Stomach (tissue), 9 donors: ENCODE results near the gene ESAM. TPM values are rescaled to one million over a fixed set of nuclear protein-coding genes. Genes with fewer than 3 reads are reported as not detected.

Source experiments
- DNase-seq, 2 donors: peaks; one replicate each; pipeline versions ENCODE4 v3.0.0 to v3.0.0-alpha.2; 2013 to 2019
- H3K27ac ChIP-seq, 5 donors: fragments of 200-600 bp in 4 of 5; sonication (generic) in 4 of 5; one replicate each; pipeline ENCODE4 v1.5.1; 2013 to 2019; ENCODE audit warnings: mild to moderate bottlenecking in 1 of 5, moderate library complexity in 1 of 5
- H3K27me3 ChIP-seq, 3 donors: fragments of 200-600 bp; sonication (generic); one replicate each; pipeline ENCODE4 v1.5.1; 2017 to 2019; ENCODE audit warnings: mixed run types in 1 of 3
- H3K36me3 ChIP-seq, 4 donors: fragments of 200-600 bp; sonication (generic); 1 replicate in 3 of 4; 2 replicates in 1 of 4; pipeline ENCODE4 v1.5.1; 2016 to 2019
- H3K4me1 ChIP-seq, 4 donors: fragments of 200-600 bp; sonication (generic); one replicate each; pipeline ENCODE4 v1.5.1; 2016 to 2019
- H3K4me3 ChIP-seq, 4 donors: fragments of 200-600 bp; sonication (generic) in 3 of 4; one replicate each; pipeline ENCODE4 v1.5.1; 2016 to 2019; ENCODE audit warnings: mild to moderate bottlenecking in 1 of 4
- H3K9me3 ChIP-seq, 4 donors: fragments of 200-600 bp; sonication (generic); one replicate each; pipeline ENCODE4 v1.5.1; 2016 to 2019
- CTCF ChIP-seq, 7 experiments: fragments of 450-650 bp in 4 of 7; fragments of 200-600 bp in 3 of 7; sonication (generic) in 3 of 7; IDR thresholded peaks; one replicate each; pipeline ENCODE4 v1.5.1; 2016 to 2019; ENCODE audit warnings: antibody characterized with exemption in 7 of 7, control low read depth in 2 of 7, mild to moderate bottlenecking in 1 of 7
- EP300 ChIP-seq: sonication (generic); formaldehyde crosslinking; IDR thresholded peaks from one replicate; pipeline ENCODE4 v1.6.1; 2017; ENCODE audit warnings: antibody characterized with exemption
- POLR2A ChIP-seq, 4 donors: fragments of 450-650 bp; IDR thresholded peaks; one replicate each; pipeline ENCODE4 v1.6.1; 2016; ENCODE audit warnings: antibody characterized with exemption in 4 of 4, control low read depth in 2 of 4, mild to moderate bottlenecking in 1 of 4, moderate library complexity in 1 of 4
- POLR2AphosphoS5 ChIP-seq, 3 donors: sonication (generic); formaldehyde crosslinking; IDR thresholded peaks; one replicate each; pipeline ENCODE4 v1.6.1; 2016; ENCODE audit warnings: antibody characterized with exemption in 3 of 3
- WGBS, 5 donors: extraction: QIAGEN DNeasy Blood & Tissue Kit in 3 of 5; methylation state at CpG; one replicate each; pipeline versions ENCODE4 v1.1.5 to v1.1.7; 2013 to 2018; 5-methylcytosine and 5-hydroxymethylcytosine counted together
- intact Hi-C: fragments of 100-400 bp; cut with DNase I; formaldehyde crosslinking; loops from one replicate; pipeline ENCODE4 v1.15.1; 2023; ENCODE audit warnings: low total_unique reads
- polyA plus RNA-seq, 3 donors: library from polyadenylated mRNA; stranded (reverse); fragments of 200-250 nt; gene quantifications; one replicate each; pipeline ENCODE4 v1.2.3, GENCODE V29; 2013
- total RNA-seq, 5 donors: library from RNA; depleted of rRNA; stranded (reverse); fragments of >200 nt; gene quantifications; one replicate each; pipeline versions ENCODE4 v1.1.0 to v1.2.3, GENCODE V29; 2014 to 2016
- donor health status: healthy with polysubstance abuse.
- donor health status: Bipolar disorder and iron deficiency.
- donor health status: healthy.

Gene ESAM
- total and polyA plus RNA-seq, 8 donors, result 4.1 to 19.6 (median 9.6) TPM

GRCh38 chr11:124746621-124747243 is 15.4 kb downstream of the ESAM start:
- Histone ChIP-seq H3K4me1 (peaks cover 22 to 62% (median 54%) of the 10 kb centered on the region in 4 donors), H3K27ac (peak overlapping the region; percentile 91 to 98 (median 96)), H3K27me3 (peaks cover 0 to 96% (median 25%) of the 10 kb centered on the region in 3 donors), H3K9me3 (no peaks in the 10 kb centered on the region), H3K4me3 (peak overlapping the region; percentile 39 to 61 (median 48)), H3K36me3 (no peaks in the 10 kb centered on the region)
- 1 to 3% (median 2%) methylated on average over 37 of the region's 37 CpGs for WGBS, 5 donors
- peak; percentile 89 to 93 for DNase-seq
- intact Hi-C loops, result no loop called here
- TF ChIP-seq POLR2AphosphoS5 (IDR thresholded peaks at IDR 0.05) (peak in 2 of 3 donors; percentile 76 to 88), EP300 (no peak), POLR2A (IDR thresholded peaks at IDR 0.05) (no peak), CTCF (IDR thresholded peaks at IDR 0.05) (peak in 4 of 7 experiments; percentile 37 to 64 (median 54))

GRCh38 chr11:124745835-124746620 is 16.1 kb downstream of the ESAM start:
- 5 to 12% (median 7%) methylated on average over 34 to 41 of the region's 41 CpGs for WGBS, 5 donors
- peaks cover 22 to 57% (median 55%) of the 10 kb centered on the region in 4 donors for H3K4me1 ChIP-seq
- H3K36me3 ChIP-seq, result no peaks in the 10 kb centered on the region
- TF ChIP-seq EP300 (no peak), CTCF (IDR thresholded peaks at IDR 0.05) (peak in 1 of 7 experiments; percentile 7)
- H3K27ac ChIP-seq, result peak overlapping the region; percentile 81 to 98 (median 96)
- DNase-seq, result peak in 1 of 2 donors; percentile 65
- H3K4me3 ChIP-seq, result peak overlapping the region; percentile 39 to 61 (median 48)
- H3K9me3 ChIP-seq, result no peaks in the 10 kb centered on the region
- H3K27me3 ChIP-seq, result peaks cover 0 to 96% (median 26%) of the 10 kb centered on the region in 3 donors
- intact Hi-C loops, result no loop called here

GRCh38 chr11:124745270-124745834 is 16.7 kb downstream of the ESAM start:
- intact Hi-C loops, result no loop called here
- Histone ChIP-seq H3K36me3 (no peaks in the 10 kb centered on the region), H3K27me3 (peaks cover 0 to 96% (median 33%) of the 10 kb centered on the region in 3 donors), H3K27ac (no peak overlapping the region), H3K4me3 (peak overlapping the region in 3 of 4 donors; percentile 39 to 61 (median 50)), H3K9me3 (no peaks in the 10 kb centered on the region), H3K4me1 (peaks cover 29 to 62% (median 59%) of the 10 kb centered on the region in 4 donors)
- DNase-seq, result peak in 1 of 2 donors; percentile 23
- WGBS, 5 donors, result 29 to 50% (median 42%) methylated on average over 36 to 44 of the region's 44 CpGs
- TF ChIP-seq POLR2A (IDR thresholded peaks at IDR 0.05), result no peak
- TF ChIP-seq POLR2AphosphoS5 (IDR thresholded peaks at IDR 0.05), result no peak
- no peak for TF ChIP-seq EP300
- no peak for TF ChIP-seq CTCF (IDR thresholded peaks at IDR 0.05)

GRCh38 chr11:124743050-124743449 is 19.0 kb downstream of the ESAM start:
- DNase-seq, result no peak
- Histone ChIP-seq H3K27ac (no peak overlapping the region), H3K9me3 (no peaks in the 10 kb centered on the region), H3K4me1 (peaks cover 39 to 55% (median 49%) of the 10 kb centered on the region in 4 donors), H3K4me3 (no peak overlapping the region), H3K36me3 (no peaks in the 10 kb centered on the region), H3K27me3 (peaks cover 0 to 98% (median 33%) of the 10 kb centered on the region in 3 donors)
- 71 to 81% (median 76%) methylated on average over 6 of the region's 6 CpGs for WGBS, 5 donors
- intact Hi-C loops, result no loop called here
- TF ChIP-seq POLR2A (IDR thresholded peaks at IDR 0.05) (no peak), POLR2AphosphoS5 (IDR thresholded peaks at IDR 0.05) (no peak), CTCF (IDR thresholded peaks at IDR 0.05) (no peak), EP300 (no peak)
